Right atrium auricular region (tissue), 2 donors: ENCODE results near the gene ADAP2. TPM values are rescaled to one million over a fixed set of nuclear protein-coding genes. Genes with fewer than 3 reads are reported as not detected.
A peak's percentile ranks its signal among the peaks of the same experiment; 100 is the strongest.

ENCODE experiments used
- DNase-seq: peaks from one replicate; pipeline ENCODE4 v3.0.0-alpha.2; 2019; ENCODE audit warnings: low spot score
- H3K27ac ChIP-seq, 2 donors: fragments of 200-600 bp; sonication (generic); 1 replicate in 1 of 2; 2 replicates in 1 of 2; pipeline ENCODE4 v1.5.1; 2016 to 2019
- H3K27me3 ChIP-seq, 2 donors: fragments of 200-600 bp; sonication (generic); one replicate each; pipeline versions ENCODE4 v1.5.1 to v1.6.0; 2017 to 2019
- H3K36me3 ChIP-seq: fragments of 200-600 bp; sonication (generic); one replicate; pipeline ENCODE4 v1.5.1; 2016
- H3K4me1 ChIP-seq, 2 donors: fragments of 200-600 bp; sonication (generic); one replicate each; pipeline versions ENCODE4 v1.5.1 to v1.6.0; 2017 to 2019
- H3K4me3 ChIP-seq, 2 donors: fragments of 200-600 bp; sonication (generic); 1 replicate in 1 of 2; 2 replicates in 1 of 2; pipeline ENCODE4 v1.5.1; 2017 to 2019; ENCODE audit warnings: mild to moderate bottlenecking in 1 of 2, moderate library complexity in 1 of 2
- H3K9me3 ChIP-seq, 2 donors: fragments of 200-600 bp; sonication (generic); one replicate each; pipeline ENCODE4 v1.5.1; 2019
- CTCF ChIP-seq, 2 donors: fragments of 200-600 bp; sonication (generic); IDR thresholded peaks; one replicate each; pipeline ENCODE4 v1.5.1; 2019; ENCODE audit warnings: antibody characterized with exemption in 2 of 2
- total RNA-seq, 2 donors: library from RNA; depleted of rRNA; stranded (reverse); fragments of >200 nt; gene quantifications; one replicate each; pipeline ENCODE4 v1.1.0, GENCODE V29; 2016

The ADAP2 gene
- total RNA-seq = 10 to 100 TPM in 1 of 2 donors, 1 to 10 TPM in 1; 4.3 to 11.1 TPM

DNA sequence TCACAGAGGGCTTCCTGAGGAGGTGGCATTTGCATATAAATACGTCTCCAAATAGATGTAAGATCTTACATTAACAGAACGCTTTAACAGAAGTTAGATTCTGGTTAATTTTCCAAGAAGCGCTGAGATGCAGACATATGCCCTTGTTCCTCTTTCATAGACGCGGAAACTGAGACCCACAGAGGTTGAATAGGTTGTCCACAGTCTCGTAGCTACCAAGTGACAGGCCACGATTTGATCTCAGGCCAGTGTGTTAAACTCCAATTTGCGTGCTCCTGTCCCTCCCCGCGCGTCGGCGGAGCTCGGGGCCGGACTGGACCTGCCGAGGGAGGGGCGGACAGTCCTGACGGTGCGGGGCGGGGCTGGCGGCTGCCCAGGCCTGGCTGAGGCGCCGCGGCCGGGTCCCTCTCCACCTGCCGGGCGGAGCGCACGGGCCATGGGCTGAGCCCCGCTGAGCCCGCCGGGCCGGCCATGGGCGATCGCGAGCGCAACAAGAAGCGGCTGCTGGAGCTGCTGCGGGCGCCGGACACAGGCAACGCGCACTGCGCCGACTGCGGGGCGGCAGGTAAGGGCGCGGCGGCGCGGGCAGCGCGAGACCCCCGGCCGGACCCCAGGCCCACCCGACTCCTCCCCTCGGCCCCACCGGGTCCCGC is at the start of gene ADAP2:
Gene ADAP2 (plus strand): TSS at position 402 of the 653 bp plus-strand sequence. CDS start 70 bp downstream, at position 472.
- Histone ChIP-seq H3K4me1 (peaks cover 0 to 13% of the 10 kb centered on the region in 2 donors), H3K36me3 (no peaks in the 10 kb centered on the region), H3K4me3 (peak within 1 kb of the TSS; percentile 39 to 66), H3K27me3 (peaks cover 0 to 12% of the 10 kb centered on the region in 2 donors), H3K9me3 (no peaks in the 10 kb centered on the region), H3K27ac (peak within 1 kb of the TSS; percentile 53 to 64)
- TF ChIP-seq CTCF (IDR thresholded peaks at IDR 0.05) = no peak
- no peak for DNase-seq

DNA sequence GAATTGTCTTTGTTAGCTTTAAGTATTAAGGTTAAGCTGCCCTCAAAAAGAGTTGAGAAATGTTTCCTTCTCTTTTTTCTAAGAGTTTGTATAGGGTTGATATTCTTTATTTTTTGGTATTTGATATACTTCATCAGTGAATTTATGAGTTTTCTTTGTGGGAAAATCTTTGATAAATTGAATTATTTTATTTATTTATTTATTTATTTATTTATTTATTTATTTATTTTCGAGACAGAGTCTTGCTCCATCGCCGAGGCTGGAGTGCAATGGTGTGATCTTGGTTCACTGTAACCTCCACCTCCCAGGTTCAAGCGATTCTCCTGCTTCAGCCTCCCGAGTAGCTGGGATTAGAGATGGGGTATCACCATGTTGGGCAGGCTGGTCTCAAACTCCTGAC is 35.6 kb upstream of the ADAP2 start:
- Histone ChIP-seq H3K27ac (no peak overlapping the region), H3K4me3 (no peak overlapping the region), H3K4me1 (no peaks in the 10 kb centered on the region), H3K36me3 (no peaks in the 10 kb centered on the region), H3K27me3 (no peaks in the 10 kb centered on the region), H3K9me3 (no peaks in the 10 kb centered on the region)
- no peak for DNase-seq
- no peak for TF ChIP-seq CTCF (IDR thresholded peaks at IDR 0.05)

DNA sequence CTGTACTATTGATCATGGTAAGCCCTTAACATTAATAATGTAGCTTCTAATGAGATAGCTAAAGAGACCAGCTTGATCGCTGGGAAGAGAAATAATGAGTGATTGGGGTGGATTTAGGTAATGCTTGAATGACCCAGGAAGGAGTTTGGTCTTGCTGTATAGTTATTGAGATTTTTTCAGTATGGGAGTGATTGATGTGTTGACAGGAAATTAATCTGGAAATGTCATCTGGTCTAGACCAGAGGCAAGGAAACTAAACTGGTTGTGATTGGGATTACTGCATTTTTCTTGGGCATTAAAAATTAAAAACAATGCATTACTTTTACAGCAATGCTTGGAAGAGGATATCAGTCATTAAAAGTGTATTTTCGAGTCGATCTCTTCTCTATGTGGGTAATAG is 27.5 kb upstream of the ADAP2 start:
- H3K4me1 ChIP-seq = no peaks in the 10 kb centered on the region
- no peak for TF ChIP-seq CTCF (IDR thresholded peaks at IDR 0.05)
- H3K36me3 ChIP-seq = peaks cover 9% of the 10 kb centered on the region
- H3K9me3 ChIP-seq = no peaks in the 10 kb centered on the region
- no peaks in the 10 kb centered on the region for H3K27me3 ChIP-seq
- no peak overlapping the region for H3K27ac ChIP-seq
- DNase-seq = no peak
- H3K4me3 ChIP-seq = no peak overlapping the region

DNA sequence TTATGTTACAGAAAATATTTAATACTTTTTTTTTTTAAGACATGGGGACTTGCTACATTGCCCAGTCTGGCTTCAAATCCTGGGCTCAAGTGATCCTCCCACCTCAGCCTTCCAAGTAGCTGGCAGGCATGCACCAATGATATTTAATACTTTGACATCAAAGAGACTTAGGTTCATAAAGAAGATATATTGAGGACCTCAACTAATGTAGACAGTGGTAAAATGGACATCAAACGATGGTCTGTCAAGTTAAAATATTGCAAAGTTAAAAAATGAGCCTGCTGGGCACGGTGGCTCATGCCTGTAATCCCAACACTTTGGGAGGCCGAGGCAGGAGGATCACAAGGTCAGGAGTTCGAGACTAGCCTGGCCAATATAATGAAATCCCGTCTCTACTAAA is 24.4 kb upstream of the ADAP2 start:
- H3K9me3 ChIP-seq = no peaks in the 10 kb centered on the region
- DNase-seq = no peak
- no peak for TF ChIP-seq CTCF (IDR thresholded peaks at IDR 0.05)
- no peaks in the 10 kb centered on the region for H3K4me1 ChIP-seq
- H3K36me3 ChIP-seq = peaks cover 18% of the 10 kb centered on the region
- no peak overlapping the region for H3K4me3 ChIP-seq
- H3K27ac ChIP-seq = no peak overlapping the region
- no peaks in the 10 kb centered on the region for H3K27me3 ChIP-seq

- H3K36me3 ChIP-seq = peaks cover 4% of the 10 kb centered on the region
- no peak for TF ChIP-seq CTCF (IDR thresholded peaks at IDR 0.05)
- no peaks in the 10 kb centered on the region for H3K27me3 ChIP-seq
- no peak for DNase-seq
- peak overlapping the region; percentile 87 to 88 for H3K27ac ChIP-seq
- H3K9me3 ChIP-seq = no peaks in the 10 kb centered on the region
- H3K4me1 ChIP-seq = peaks cover 0 to 21% of the 10 kb centered on the region in 2 donors
- peak overlapping the region; percentile 59 to 70 for H3K4me3 ChIP-seq
Observed at GRCh38 chr17:30905742-30906100, 16.0 kb upstream of the ADAP2 start.
